Adrenal gland (tissue), 12 donors: ENCODE measurements around the gene PABPN1. TPM values are rescaled to one million over a fixed set of nuclear protein-coding genes. Genes with fewer than 3 reads are reported as not detected.

Experiments used
- DNase-seq, 7 donors: peaks; one replicate each; pipeline ENCODE4 v3.0.0-alpha.2; 2019 to 2020
- H3K27ac ChIP-seq, 5 donors: fragments of 200-600 bp; sonication (generic) in 4 of 5; 1 replicate in 3 of 5; 2 replicates in 2 of 5; pipeline versions ENCODE4 v1.5.1 to v1.8.0; 2016 to 2020; ENCODE audit warnings: mild to moderate bottlenecking in 1 of 5
- H3K27me3 ChIP-seq: fragments of 200-600 bp; 2 replicates; pipeline ENCODE4 v1.8.0; 2021
- H3K36me3 ChIP-seq, 2 donors: fragments of 200-600 bp; replicated peaks in 1 of 2; 1 replicate in 1 of 2; 2 replicates in 1 of 2; pipeline versions ENCODE4 v1.5.1 to v1.8.0; 2018 to 2022
- H3K4me1 ChIP-seq, 2 donors: fragments of 200-600 bp; replicated peaks in 1 of 2; 1 replicate in 1 of 2; 2 replicates in 1 of 2; pipeline versions ENCODE4 v1.5.1 to v1.8.0; 2018 to 2021
- H3K4me3 ChIP-seq, 4 donors: fragments of 200-600 bp; sonication (generic) in 3 of 4; one replicate each; pipeline ENCODE4 v1.5.1; 2016 to 2018
- H3K9me3 ChIP-seq, 3 donors: fragments of 200-600 bp; sonication (generic) in 1 of 3; replicated peaks in 1 of 3; 1 replicate in 2 of 3; 2 replicates in 1 of 3; pipeline versions ENCODE4 v1.5.1 to v1.8.0; 2016 to 2021
- POLR2A ChIP-seq, 2 donors: fragments of 450-650 bp; IDR thresholded peaks; one replicate each; pipeline ENCODE4 v1.6.1; 2017; ENCODE audit warnings: antibody characterized with exemption in 2 of 2, mild to moderate bottlenecking in 2 of 2, moderate library complexity in 1 of 2
- WGBS, 4 donors: extraction: QIAGEN DNeasy Blood & Tissue Kit in 2 of 4; methylation state at CpG; one replicate each; pipeline versions ENCODE4 v1.1.5 to v1.1.7; 2013 to 2017; 5-methylcytosine and 5-hydroxymethylcytosine counted together
- intact Hi-C, 2 donors: fragments of 100-400 bp; cut with DNase I; formaldehyde crosslinking; loops; one replicate each; pipeline versions ENCODE4 v1.14.1 to v1.15.0; 2022 to 2023
- polyA plus RNA-seq, 3 donors: library from polyadenylated mRNA; stranded (reverse); fragments of 200-250 nt in 2 of 3; fragments of 350-450 nt in 1 of 3; fragmentation: Illumina TruSeq in 1 of 3; extraction: RNeasy Lipid Tissue Mini Kit (QIAGEN cat#74804) in 1 of 3; gene quantifications; one replicate each; pipeline ENCODE4 v1.2.3, GENCODE V29; 2013 to 2014
- total RNA-seq, 9 donors: library from RNA; depleted of rRNA in 4 of 9; stranded (reverse); fragments of >200 nt in 4 of 9; fragments of 120-200 nt in 1 of 9; fragmentation: NEBNext Ultra II Directional in 1 of 9; extraction: Animal tissue kit (Norgen Biotek cat#: 25700) in 1 of 9; gene quantifications; one replicate each; pipeline versions ENCODE4 v1.1.0 to v1.2.4, GENCODE V29; 2013 to 2023
- TF ChIP-seq, protein P1 (sequence below), 6 experiments: fragments of 450-650 bp in 4 of 6; fragments of 200-600 bp in 2 of 6; sonication (generic) in 1 of 6; IDR thresholded peaks; 1 replicate in 5 of 6; 2 replicates in 1 of 6; pipeline versions ENCODE4 v1.5.1 to v1.8.0; 2016 to 2021; ENCODE audit warnings: antibody characterized with exemption in 6 of 6, mild to moderate bottlenecking in 2 of 6, moderate library complexity in 1 of 6
- donor health status: healthy with polysubstance abuse.
- donor health status: Bipolar disorder and iron deficiency.
- donor health status: DM: yes; HTN: yes; CAD: no.
- donor health status: DM: no; HTN: no; CAD: no.
- donor health status: DM: no; HTN: no; CAD: no.
- donor health status: DM: yes; HTN: yes; CAD: no.

The PABPN1 gene
- total and polyA plus RNA-seq, 12 donors = 18.3 to 632 (median 99.3) TPM

GRCh38 chr14:23352506-23353432 is 31.5 kb downstream of the PABPN1 start, which contains the start of gene SLC22A17:
Gene SLC22A17, minus strand, starts transcription at chr14:23352887.
- intact Hi-C loops = no loop called here
- H3K9me3 ChIP-seq = no peaks in the 10 kb centered on the region
- DNase-seq = peak; percentile 77 to 94 (median 81)
- peak within 1 kb of the TSS in 2 of 5 donors; percentile 70 to 80 for H3K27ac ChIP-seq
- TF ChIP-seq POLR2A (IDR thresholded peaks at IDR 0.05) = peak; percentile 77 to 84
- TF ChIP-seq, protein P1, sequence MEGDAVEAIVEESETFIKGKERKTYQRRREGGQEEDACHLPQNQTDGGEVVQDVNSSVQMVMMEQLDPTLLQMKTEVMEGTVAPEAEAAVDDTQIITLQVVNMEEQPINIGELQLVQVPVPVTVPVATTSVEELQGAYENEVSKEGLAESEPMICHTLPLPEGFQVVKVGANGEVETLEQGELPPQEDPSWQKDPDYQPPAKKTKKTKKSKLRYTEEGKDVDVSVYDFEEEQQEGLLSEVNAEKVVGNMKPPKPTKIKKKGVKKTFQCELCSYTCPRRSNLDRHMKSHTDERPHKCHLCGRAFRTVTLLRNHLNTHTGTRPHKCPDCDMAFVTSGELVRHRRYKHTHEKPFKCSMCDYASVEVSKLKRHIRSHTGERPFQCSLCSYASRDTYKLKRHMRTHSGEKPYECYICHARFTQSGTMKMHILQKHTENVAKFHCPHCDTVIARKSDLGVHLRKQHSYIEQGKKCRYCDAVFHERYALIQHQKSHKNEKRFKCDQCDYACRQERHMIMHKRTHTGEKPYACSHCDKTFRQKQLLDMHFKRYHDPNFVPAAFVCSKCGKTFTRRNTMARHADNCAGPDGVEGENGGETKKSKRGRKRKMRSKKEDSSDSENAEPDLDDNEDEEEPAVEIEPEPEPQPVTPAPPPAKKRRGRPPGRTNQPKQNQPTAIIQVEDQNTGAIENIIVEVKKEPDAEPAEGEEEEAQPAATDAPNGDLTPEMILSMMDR (IDR thresholded peaks at IDR 0.05) = peak in 1 of 6 experiments; percentile 11
- peaks cover 5 to 14% of the 10 kb centered on the region in 2 donors for H3K4me1 ChIP-seq
- 1% methylated on average over 20 to 42 of the region's 42 CpGs for WGBS, 4 donors
- H3K36me3 ChIP-seq = no peaks in the 10 kb centered on the region
- peaks cover 11% of the 10 kb centered on the region for H3K27me3 ChIP-seq
- H3K4me3 ChIP-seq = peak within 1 kb of the TSS in 2 of 4 donors; percentile 1 to 73

DNA sequence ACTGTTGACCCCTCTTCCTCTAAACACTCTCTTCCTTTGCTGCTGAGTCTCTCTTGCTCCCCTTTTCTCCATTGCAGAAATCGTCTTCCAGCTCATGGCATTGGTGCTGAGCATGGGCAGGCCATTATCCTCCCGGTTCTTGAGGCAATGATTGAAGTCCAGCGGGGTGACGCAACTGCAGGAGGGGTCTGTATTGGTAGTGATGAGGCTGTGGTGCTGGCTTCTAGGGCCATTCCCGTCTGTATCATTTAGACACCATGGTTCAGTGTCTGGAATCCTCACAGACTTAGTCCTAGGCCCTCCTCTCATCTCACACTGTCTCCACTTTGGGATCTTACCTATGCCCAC is 32.1 kb downstream of the PABPN1 start:
- WGBS, 4 donors = 81 to 88% (median 84%) methylated on average over 5 of the region's 5 CpGs
- intact Hi-C loops = no loop called here
- H3K27ac ChIP-seq = peak overlapping the region in 1 of 5 donors; percentile 80

DNA sequence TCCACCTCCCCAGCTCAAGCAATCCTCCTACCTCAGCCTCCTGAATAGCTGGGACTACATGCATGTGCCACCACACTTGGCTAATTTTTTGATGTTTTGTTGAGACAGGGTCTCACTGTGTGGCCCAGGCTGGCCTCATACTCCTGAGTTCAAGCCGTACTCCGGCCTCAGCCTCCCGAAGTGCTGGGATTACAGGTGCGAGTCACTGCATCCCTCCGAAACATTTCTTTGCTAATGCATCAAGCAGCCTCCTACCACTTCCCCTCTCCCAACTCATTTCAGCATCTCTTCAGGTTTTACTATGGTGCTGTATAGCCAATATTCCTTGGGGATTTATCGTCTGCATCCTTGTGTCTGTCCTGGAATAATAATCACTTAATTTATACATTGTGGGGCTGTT is 33.7 kb downstream of the PABPN1 start:
- H3K9me3 ChIP-seq = no peaks in the 10 kb centered on the region
- peak in 1 of 7 donors; percentile 48 for DNase-seq
- WGBS, 4 donors = 70 to 85% (median 80%) methylated on average over 6 of the region's 6 CpGs
- intact Hi-C loops = no loop called here
- H3K4me1 ChIP-seq = peaks cover 5 to 14% of the 10 kb centered on the region in 2 donors
- no peak overlapping the region for H3K4me3 ChIP-seq
- no peak overlapping the region for H3K27ac ChIP-seq
- no peaks in the 10 kb centered on the region for H3K36me3 ChIP-seq
- peaks cover 11% of the 10 kb centered on the region for H3K27me3 ChIP-seq
- TF ChIP-seq POLR2A (IDR thresholded peaks at IDR 0.05) = no peak
- TF ChIP-seq, protein P1 (IDR thresholded peaks at IDR 0.05) = no peak

More for the DNA sequence above, 32.1 kb downstream of the PABPN1 start:
- peak in 1 of 7 donors; percentile 52 for DNase-seq
- TF ChIP-seq POLR2A (IDR thresholded peaks at IDR 0.05) = no peak
- TF ChIP-seq, protein P1 (IDR thresholded peaks at IDR 0.05) = no peak
- no peaks in the 10 kb centered on the region for H3K9me3 ChIP-seq
- peaks cover 11% of the 10 kb centered on the region for H3K27me3 ChIP-seq
- H3K4me1 ChIP-seq = peaks cover 5 to 14% of the 10 kb centered on the region in 2 donors
- no peaks in the 10 kb centered on the region for H3K36me3 ChIP-seq
- no peak overlapping the region for H3K4me3 ChIP-seq

DNA sequence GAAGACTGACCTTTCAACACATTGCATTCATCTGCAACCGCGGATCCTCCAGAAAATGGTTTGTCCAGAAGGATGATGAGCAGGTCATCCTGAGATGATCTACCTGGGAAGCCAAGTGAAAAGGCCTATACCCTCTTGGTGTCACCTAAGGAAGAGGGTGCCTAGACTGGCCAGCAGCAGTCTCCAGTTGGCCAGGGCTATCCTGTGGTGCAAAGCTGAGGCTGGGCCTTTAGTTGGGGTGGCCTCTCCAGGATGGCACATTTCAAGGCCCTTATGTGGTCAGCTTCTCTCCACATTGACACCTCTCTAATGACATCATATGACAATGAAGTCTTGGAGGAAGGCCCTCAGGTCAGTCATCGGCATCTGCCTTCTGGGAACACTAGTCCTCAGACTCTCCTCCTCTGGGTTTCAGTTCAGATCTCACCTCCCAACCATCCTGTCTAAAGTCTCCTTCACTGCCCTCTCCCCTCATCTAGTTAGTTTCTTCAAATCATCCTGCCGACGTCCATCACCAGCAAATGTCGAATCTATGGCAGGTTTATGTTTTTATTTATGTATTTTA is 34.7 kb downstream of the PABPN1 start:
- Histone ChIP-seq H3K27ac (no peak overlapping the region), H3K9me3 (no peaks in the 10 kb centered on the region), H3K4me3 (no peak overlapping the region), H3K36me3 (no peaks in the 10 kb centered on the region), H3K4me1 (peaks cover 5 to 14% of the 10 kb centered on the region in 2 donors), H3K27me3 (peaks cover 11% of the 10 kb centered on the region)
- DNase-seq = peak in 1 of 7 donors; percentile 42
- WGBS, 4 donors = 82 to 86% (median 86%) methylated on average over 6 of the region's 6 CpGs
- intact Hi-C loops = no loop called here
- TF ChIP-seq POLR2A (IDR thresholded peaks at IDR 0.05) = no peak
- TF ChIP-seq, protein P1 (IDR thresholded peaks at IDR 0.05) = no peak
